ENCODE data around the gene ZC3H12D.

- TF ChIP-seq CTCF (IDR thresholded peaks at IDR 0.05) = no peak
- no peak for TF ChIP-seq EP300 (IDR thresholded peaks at IDR 0.05)
- no peak for TF ChIP-seq POLR2AphosphoS5 (IDR thresholded peaks at IDR 0.05)
- TF ChIP-seq POLR2A (IDR thresholded peaks at IDR 0.05) = no peak
These were observed 33.3 kb downstream of the ZC3H12D start for GRCh38 chr6:149451376-149452036.

Data from upper lobe of left lung (tissue), 4 donors.